Erythroblast (primary cell): ENCODE measurements around the gene NDUFAF8.
"Not testable (repeated sequence)": the region's sequence is repeated elsewhere in the genome, so short reads cannot be mapped to it uniquely, and the experiment has no call there.

Experiments used
- DNase-seq, 2 experiments: peaks; one replicate each; lab custom pipeline; 2025; lab: John Stamatoyannopoulos, UW
- GATA1 ChIP-seq: IDR thresholded peaks from 2 replicates; pipeline ENCODE4 v1.6.1; 2011; ENCODE audit warnings: low read depth, mild to moderate bottlenecking, control low read depth, low read length, moderate library complexity
- POLR2A ChIP-seq: IDR thresholded peaks from 2 replicates; pipeline ENCODE4 v1.6.1; 2011; ENCODE audit warnings: mild to moderate bottlenecking, low read length

Gene NDUFAF8

GRCh38 chr17:81223762-81224130 lies 15.4 kb upstream of the NDUFAF8 start:
- DNase-seq, result no peak
- TF ChIP-seq GATA1 (no peak), POLR2A (no peak)

GRCh38 chr17:81227630-81228029 lies 11.5 kb upstream of the NDUFAF8 start:
- not testable (repeated sequence) for DNase-seq

- no peak for TF ChIP-seq GATA1
- TF ChIP-seq POLR2A, result no peak
- no peak for DNase-seq
These were observed 10.7 kb upstream of the NDUFAF8 start for GRCh38 chr17:81228420-81228819.

- no peak for DNase-seq
- TF ChIP-seq GATA1 (no peak), POLR2A (no peak)
These were observed 10.1 kb upstream of the NDUFAF8 start for GRCh38 chr17:81228834-81229665.

- TF ChIP-seq GATA1 (no peak), POLR2A (no peak)
- no peak for DNase-seq
These were observed 9.5 kb upstream of the NDUFAF8 start for GRCh38 chr17:81229666-81229920.

GRCh38 chr17:81230043-81230820 lies 8.9 kb upstream of the NDUFAF8 start:
- no peak for TF ChIP-seq GATA1
- TF ChIP-seq POLR2A, result no peak
- DNase-seq, result peak in 1 of 2 experiments; percentile 19

- DNase-seq, result no peak
- TF ChIP-seq GATA1, result no peak
- TF ChIP-seq POLR2A, result no peak
These were observed 7.9 kb upstream of the NDUFAF8 start for GRCh38 chr17:81231121-81231645.

GRCh38 chr17:81231766-81232581 lies 7.1 kb upstream of the NDUFAF8 start:
- DNase-seq, result no peak
- TF ChIP-seq POLR2A (no peak), GATA1 (no peak)

- DNase-seq, result no peak
- TF ChIP-seq GATA1 (no peak), POLR2A (no peak)
These were observed 6.4 kb upstream of the NDUFAF8 start for GRCh38 chr17:81232616-81233241.

- no peak for DNase-seq
- no peak for TF ChIP-seq GATA1
- TF ChIP-seq POLR2A, result no peak
These were observed 5.8 kb upstream of the NDUFAF8 start for GRCh38 chr17:81233316-81233715.

GRCh38 chr17:81233811-81234505 lies 5.2 kb upstream of the NDUFAF8 start:
- no peak for DNase-seq
- TF ChIP-seq POLR2A, result no peak
- no peak for TF ChIP-seq GATA1

- no peak for TF ChIP-seq GATA1
- DNase-seq, result no peak
These were observed 4.6 kb upstream of the NDUFAF8 start for GRCh38 chr17:81234506-81234855.
